HG02623 (cell line): ENCODE measurements around the gene HS6ST3.

Experiments
- ATAC-seq: cut with Tn5 transposase; IDR thresholded peaks from one replicate; pipeline ENCODE4 v1.9.1; 2021; ENCODE audit warnings: moderate library complexity; ENCODE audit not compliant: unreplicated experiment

The HS6ST3 gene

GRCh38 chr13:96198038-96198437 is 108.1 kb downstream of the HS6ST3 start:
- no peak for ATAC-seq

DNA sequence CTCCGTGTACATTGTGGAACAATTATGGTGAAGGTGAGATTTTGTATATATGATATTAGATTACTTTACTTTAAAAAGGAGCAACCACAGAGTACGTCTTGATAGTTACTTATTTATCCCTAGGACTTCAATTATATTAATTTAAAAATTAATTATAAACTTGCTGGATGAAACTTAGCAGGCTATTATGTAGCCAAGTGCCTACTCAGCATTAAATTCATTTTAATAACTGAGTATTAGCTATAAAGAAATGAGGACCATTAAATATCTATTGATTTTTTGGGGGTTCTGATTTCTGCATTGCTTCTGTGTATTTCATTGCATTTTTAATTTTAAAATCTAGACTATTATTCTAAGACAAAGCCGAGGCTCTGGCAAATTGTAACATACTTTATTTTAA is 109.4 kb downstream of the HS6ST3 start:
- no peak for ATAC-seq

DNA sequence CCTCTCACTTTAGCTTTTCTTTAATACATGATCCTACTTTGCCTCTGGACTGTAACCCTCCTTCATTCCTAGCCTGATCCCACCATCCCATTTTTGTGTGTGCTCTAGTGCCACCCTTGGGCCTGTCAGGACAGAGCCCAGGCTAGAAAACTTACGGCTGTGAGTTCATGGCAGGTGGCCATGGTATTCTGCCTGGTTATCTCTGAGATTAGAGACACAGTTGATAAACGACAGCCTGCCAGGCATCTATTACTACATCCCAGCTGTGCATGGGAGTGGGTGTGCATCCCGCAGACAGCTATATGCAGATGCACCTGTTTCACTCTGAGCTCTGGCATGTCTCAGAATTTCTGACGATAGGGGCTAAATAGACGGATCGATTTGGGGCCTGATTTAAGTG is 110.9 kb downstream of the HS6ST3 start:
- ATAC-seq = no peak

DNA sequence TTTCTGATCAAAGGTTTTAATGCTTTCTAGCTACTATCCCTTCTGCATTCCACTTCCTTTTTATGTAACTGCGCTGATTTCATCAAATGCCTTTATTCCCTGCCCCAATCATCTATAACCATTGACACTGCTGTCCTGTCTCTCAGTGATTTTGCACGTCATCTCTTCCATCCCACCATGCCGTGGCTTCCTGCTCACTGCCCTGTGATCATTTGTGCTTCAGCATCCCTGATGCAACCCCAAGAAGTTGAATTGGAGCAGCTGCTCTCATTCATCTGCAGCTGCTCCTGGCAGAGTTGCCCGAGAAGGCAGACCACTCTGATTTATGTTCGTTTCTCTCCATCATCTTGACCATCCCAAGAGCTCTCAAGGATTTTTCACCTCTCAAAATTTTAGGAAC is 112.4 kb downstream of the HS6ST3 start:
- no peak for ATAC-seq

- ATAC-seq = no peak
Measured at GRCh38 chr13:96203471-96203870, 113.6 kb downstream of the HS6ST3 start.

DNA sequence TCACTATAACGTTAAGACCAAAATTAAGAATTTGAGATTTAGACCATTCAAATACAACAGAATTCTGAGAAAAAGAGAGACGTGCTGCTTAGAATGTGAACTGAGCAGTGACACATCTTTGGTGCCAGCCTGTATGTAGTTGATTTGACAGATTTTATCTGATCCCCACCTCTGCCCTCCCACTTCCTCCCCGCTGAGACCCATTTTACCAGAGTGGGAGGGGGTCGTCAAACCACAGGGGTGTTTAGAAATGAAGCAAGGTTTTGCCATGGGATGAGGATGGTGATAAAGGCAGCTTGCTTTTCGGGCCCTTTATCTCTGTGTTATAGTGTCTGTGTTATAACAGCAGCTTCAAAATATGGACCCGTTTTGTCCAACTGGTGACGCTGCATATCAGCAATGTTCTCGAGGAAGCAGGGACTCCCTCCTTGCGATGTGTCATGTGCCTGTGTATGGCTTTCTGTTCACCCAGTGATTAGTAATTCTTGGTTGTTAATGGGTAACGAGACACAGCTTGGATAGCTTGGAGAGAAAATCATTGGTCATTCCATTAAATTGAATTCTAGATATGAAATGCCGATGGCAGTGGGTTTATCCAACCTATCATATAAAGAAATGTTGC is 125.0 kb downstream of the HS6ST3 start:
- ATAC-seq = no peak

DNA sequence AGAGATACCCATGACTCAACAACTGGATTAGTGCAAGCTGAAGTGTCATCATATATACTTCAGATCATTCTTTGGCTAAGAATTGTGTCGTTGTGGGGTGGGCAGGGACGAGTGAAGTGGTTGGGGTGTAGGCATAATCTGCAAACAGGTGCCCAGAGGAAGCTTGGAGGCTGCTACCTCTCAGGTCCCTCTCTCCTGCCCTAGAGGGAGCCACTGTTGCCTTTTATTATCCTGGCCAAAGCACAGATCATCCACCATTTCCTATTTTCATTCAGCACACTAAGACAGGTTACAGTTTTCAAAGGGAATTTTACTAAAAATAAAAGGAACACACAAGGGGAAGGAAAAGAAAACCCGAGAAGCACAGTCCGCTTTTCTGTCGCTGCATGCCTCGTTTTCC is 126.6 kb downstream of the HS6ST3 start:
- no peak for ATAC-seq

DNA sequence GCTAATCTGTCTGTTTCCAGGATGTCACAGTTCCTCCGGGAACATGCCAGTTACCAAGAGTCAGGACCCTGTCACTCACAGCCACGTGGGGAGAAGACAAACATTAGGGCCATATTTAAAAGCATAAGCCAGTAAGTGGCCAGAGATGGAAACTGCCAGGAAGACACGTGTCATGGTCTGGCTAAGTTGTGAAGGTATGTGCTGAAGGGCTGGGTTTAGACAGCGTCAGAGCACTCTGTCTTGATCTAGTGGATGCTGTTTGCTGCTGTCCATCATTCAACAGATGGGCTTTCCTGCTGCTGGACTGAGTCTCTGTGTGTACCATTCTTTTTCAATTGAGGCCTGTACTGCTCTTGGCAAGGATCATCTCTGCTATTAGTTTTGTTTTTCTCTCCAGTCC is 128.6 kb downstream of the HS6ST3 start:
- ATAC-seq = no peak

GRCh38 chr13:96221471-96221870 is 131.6 kb downstream of the HS6ST3 start:
- ATAC-seq = no peak

GRCh38 chr13:96223231-96223630 is 133.3 kb downstream of the HS6ST3 start:
- no peak for ATAC-seq

- ATAC-seq = peak; percentile 82
Measured at GRCh38 chr13:96229356-96229755, 139.4 kb downstream of the HS6ST3 start.

GRCh38 chr13:96238241-96238640 is 148.3 kb downstream of the HS6ST3 start:
- ATAC-seq = no peak

DNA sequence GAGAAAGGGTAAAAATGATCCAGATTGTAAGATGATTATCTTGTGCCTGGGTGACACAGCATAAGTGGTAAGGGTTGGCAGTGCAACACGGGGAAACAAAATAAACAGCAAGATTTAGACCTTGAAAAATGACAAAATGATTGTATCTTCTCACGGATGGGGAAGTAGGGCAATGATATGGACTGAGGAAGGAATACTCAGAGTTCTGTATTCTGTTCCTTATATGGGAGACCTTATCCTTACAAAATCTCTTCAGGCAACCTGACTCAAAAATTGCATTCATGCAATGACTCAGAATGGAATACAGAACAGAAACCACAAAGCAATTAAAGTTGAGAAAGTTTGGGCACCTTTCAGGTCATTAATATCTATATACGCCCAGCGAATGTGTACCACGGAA is 149.0 kb downstream of the HS6ST3 start:
- ATAC-seq = no peak

DNA sequence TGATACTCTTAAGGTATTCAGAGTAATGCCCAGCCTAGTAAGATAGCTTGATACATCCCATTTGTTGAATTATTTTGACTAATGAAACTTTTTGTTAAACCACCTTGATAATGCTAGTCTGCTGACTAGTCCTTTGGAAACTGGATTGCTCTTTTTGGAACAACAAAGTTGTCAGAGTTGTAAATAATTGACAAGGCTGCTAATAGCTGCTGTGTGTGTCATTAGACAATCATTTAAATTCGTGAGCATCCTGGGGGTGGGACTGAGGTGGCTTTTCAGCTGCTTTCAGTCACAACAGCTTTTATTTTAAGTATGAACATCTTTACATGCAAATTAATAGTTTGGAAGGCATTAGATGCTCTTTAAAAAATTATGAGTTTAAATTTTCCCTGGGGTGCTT is 153.5 kb downstream of the HS6ST3 start:
- no peak for ATAC-seq

GRCh38 chr13:96248103-96248502 is 158.2 kb downstream of the HS6ST3 start:
- no peak for ATAC-seq

DNA sequence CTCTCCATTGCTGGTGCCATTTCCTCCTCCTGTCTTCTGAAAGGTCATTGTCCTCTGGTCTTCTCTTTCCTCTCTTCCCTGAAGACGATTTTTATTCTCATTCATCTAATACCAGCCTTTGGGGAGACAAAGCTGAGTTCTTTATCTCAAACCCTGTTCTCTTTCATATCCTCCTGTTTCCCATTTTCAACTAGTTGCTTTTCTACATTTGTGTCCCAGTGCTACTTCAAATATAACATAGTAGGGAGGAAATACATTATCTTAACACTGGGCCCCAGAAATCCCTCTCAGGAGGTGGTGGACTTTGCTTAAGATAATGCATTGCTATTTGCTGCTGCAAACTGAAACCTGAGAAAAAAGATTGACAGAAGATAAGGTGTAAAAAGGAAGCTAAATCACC is 159.1 kb downstream of the HS6ST3 start:
- ATAC-seq = no peak

- no peak for ATAC-seq
Measured at GRCh38 chr13:96252903-96253302, 163.0 kb downstream of the HS6ST3 start.

DNA sequence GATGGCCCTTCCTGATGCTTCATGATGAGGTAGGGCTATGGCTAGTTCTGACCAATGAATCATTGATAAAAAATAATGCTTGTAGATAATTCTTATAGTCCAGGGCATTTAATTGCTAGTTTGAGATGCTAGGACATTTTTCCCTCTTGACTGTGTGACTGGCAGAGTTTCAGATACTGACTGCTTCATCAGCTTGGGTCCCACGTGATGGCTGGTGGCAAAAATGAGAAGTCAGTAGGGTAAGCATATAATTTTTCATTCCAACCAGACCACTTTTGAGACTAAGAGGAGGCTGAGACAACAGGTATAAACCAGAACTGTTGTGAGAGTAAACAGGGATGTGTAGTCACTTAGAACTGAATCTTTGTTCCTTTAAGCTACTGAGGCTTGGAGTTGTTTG is 183.3 kb downstream of the HS6ST3 start:
- no peak for ATAC-seq

GRCh38 chr13:96274046-96274445 is 184.1 kb downstream of the HS6ST3 start:
- ATAC-seq = no peak

DNA sequence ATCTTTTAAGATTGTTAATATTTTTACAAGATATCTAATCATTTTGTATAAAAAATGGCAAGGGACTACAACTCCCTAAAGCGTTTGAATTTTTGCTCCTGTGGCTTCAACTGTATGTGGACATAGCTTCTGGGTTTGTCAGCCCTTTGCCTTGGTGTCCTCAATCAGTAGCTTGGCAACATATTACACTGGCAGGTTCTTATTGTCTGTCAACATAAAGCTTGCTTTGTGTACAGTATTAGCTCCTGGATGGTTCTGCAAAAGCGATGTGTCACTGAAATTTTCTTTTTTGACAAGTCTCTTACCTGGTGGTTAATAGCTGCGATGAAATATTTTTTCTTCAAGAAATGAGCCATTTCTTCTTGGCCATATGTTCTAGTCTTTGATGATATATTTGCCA is 190.0 kb downstream of the HS6ST3 start:
- no peak for ATAC-seq

DNA sequence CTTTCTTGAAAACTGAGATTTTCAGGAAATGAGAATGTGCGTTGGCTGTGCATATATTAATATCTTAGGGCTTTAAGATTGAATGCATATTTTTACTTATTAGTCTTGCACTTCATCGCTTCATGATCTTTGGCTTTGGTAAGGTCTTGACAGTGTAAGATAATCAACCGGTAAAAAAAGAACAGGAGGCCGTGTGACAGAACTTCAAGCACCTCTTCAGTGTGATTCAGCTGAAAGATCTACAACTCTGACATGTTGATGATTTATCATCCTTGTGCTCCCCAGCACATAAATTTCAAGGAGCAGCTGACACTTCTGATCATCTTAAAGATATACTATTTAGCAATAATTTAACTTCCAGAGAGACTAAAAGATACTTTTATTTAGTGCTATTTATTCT is 195.1 kb downstream of the HS6ST3 start:
- ATAC-seq = no peak

DNA sequence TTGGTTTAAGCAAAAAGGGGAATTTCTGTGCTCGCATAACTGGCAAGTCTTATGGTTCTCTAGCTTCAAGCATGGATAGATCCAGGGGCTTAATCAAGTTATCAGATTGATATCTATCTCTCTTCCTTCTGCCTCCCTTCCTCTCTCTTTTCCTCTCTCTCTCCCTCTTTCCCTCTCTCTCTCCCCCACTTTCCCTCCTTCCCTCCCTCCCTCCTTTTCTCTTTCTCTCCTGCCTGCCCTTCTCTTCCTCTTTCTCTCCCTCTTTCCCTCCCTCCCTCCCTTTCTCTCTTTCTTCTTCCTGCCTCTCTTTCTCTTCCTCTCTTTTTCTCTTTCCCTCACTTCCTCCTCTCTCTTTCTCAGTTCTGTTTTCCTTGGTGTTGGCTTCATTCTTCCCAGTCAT is 195.8 kb downstream of the HS6ST3 start:
- ATAC-seq = no peak
